ENCODE data around the gene GABARAPL1.
"Not testable (repeated sequence)": the region's sequence is repeated elsewhere in the genome, so short reads cannot be mapped to it uniquely, and the experiment has no call there.

Gene GABARAPL1

DNA sequence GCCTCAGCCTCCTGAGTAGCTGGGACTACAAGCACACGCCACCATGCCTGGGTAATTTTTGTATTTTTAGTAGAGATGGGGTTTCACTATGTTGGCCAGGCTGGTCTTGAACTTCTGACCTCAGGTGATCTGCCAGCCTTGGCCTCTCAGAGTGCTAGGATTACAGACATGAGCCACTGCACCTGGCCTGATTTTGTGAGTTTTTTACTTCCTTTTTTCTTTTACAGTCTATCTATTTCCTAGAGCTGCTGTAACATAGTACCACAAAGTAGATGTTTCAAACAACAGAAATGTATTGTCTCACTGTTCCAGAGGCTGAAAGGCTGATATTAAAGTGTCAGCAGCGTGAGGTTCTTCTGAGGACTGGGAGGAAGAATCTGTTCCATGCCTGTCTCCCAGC, 8.2 kb upstream of the GABARAPL1 start:
- not testable (repeated sequence) for DNase-seq

DNA sequence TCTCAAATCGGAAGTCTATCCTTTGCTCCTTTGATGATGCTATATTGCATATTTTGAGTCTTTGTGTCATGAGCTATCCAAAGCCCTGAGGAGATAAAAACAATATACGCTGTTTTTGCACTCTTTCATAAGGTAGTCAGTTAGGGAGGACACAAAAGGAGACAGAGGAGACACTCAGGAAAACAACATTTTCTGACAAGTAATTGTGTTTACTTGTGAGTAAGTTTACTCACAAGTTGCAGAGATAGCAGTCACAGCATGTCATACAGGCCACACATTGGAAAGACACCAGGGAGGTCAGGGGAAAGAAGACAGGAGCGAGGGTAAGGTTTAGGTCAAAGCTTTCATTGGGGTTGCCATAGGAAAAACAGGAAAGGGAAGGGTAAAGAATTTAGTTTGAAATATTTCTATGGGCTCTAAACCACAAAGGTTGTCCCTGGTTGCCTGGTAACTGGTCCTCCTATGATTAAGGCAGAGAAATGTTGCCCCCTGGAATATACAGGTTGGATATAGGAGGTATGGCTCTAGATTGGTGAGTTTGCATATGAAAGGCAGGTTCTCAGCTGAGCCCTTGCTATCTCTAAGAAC, 7.4 kb upstream of the GABARAPL1 start:
- DNase-seq, result no peak

DNA sequence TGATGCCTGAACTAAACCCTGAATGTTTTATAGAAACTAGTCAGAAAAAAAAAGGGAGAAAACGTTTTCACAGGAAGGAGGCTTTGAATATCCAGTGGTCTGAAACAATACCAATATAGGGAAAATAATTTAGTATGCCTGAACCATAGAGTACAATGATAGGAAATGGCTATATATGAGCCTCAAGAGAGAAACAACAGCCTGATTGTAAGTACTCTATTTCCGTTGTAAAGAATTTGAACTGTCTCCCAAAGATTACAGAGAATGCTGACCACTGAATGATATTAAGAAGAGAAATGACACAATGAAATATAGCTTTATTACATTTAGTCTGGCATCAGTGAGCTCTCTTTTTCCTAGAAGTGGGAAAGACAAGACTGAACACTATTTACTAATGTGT, 5.5 kb upstream of the GABARAPL1 start:
- no peak for DNase-seq

DNA sequence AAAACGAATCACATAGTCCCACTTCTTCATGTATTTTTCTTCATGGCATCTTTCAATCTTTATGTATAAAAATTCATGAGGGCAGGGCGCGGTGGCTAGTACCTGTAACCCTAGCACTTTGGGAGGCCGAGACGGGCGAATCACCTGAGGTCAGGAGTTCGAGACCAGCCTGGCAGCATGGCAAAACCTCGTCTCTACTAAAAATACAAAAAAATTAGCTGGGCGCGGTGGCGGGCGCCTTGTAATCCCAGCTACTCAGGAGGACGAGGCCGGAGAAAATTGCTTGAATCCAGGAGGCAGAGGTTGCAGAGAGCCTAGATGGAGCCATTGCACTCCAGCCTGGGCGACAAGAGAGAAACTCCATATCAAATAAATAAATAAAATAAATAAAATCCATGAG, 2.5 kb upstream of the GABARAPL1 start:
- no peak for DNase-seq

DNA sequence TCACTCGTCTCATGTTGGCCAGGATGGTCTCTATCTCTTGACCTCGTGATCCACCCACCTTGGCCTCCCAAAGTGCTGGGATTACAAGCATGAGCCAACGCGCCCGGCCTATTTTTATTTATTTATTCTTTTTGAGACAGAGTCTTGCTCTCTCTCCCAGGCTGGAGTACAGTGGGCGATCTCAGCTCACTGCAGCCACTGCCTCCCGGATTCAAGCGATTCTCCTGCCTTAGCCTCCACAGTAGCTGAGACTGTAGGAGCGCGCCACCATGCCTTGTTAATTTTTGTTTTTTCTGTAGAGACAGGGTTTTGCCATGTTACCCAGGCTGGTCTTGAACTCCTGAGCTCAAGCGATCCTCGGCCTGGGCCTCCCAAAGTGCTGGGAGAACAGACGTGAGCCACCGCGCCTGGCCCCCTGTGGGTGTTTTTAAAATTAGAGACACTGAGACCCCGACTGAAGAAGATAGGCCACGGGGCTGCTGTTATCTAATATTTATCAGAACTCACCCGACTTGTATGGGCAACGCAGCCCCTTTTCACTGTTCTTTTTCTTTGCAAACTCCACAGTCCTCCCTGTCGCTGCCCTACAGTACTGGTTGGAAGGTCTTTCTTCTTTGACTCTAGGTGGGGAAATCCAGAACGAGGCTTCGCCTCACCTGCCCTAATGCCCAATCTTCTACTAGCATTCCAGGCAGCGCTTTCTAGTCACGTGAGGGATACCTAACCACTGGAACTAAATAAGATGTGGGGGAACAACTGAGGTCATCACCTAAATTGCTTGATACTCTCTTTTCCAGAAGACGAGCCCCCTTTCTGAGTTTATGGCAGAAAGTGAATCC, 1.4 kb upstream of the GABARAPL1 start:
- no peak for DNase-seq

DNA sequence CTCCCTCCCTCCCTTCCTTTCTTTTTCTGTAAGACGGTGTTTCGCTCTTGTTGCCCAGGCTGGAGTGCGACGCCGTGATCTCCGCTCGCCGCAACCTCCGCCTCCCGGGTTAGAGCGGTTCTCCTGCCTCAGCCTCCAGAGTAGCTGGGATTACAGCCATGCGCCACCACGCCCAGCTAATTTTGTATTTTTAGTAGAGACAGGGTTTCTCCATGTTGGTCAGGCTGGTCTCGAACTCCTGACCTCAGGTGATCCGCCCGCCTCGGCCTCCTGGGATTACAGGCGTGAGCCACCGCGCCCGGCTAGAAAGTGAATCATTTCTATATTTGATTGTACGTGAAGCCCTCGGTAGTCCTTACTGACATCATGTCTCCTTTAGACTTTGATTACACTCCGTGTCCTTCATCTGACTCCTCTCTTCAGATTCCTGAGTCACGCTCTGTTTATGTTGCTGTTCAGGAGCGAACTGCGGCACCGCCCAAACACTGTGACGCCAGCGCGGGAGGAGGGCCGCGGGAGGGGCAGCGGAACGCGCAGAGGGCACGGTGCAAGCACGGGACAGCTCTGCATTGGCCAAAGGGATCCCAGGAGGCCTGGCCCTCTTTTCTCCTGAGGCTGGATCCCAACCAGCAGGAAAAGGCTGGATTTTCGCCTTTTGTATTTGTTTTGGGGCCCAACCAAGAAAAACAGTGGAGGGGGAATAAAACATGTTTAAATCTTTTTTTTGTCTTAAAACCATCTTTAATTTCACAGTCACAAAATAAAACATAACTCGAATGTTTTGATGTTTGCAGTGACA, 538 bp upstream of the GABARAPL1 start:
- DNase-seq, result peak; percentile 65

DNA sequence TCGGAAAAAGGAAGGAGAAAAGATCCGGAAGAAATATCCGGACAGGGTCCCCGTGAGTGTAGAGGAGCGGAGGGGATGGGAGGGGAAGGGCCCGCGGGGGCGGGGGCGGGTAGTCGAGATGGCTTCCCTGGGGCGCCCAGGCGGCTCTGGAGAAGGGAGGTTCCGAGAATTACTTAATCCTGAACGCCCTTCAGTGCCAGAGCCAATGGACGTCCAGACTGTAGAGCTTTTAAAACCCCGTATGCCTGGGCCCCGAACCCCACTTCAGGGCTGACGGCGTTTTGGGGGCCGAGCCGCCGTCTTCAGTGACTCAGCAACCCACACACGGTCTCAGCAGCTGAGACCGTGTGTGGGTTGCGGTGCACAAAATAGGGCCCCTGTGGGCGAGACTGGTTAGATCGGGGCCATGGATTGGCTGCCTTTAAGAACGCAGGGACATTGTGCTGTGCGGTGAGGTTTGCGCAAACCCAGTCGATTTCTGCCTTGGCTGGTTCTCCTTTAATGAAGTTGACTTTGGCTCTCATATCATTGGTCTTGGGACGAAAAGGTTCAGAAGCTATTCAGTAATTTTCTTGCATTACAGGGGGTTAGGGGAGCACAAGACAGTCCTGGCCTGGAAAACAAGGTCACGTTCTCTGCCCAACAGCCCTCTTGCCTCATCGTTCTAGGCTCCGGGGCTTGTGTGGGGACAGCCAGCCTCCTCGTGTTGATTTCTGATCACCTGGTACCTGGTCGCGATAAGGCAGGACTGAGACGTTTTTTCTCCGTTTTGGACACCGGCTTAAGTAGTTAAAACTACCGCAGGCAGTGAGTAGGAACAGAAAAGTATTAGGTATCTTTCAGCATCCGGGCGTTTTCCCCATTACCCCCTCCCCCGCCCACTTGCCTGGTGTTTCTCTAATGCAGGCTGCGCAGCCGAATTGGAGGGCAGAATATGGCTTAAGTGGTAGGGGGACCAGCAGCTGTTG, 775 bp downstream of the GABARAPL1 start:
- peak; percentile 33 for DNase-seq

DNA sequence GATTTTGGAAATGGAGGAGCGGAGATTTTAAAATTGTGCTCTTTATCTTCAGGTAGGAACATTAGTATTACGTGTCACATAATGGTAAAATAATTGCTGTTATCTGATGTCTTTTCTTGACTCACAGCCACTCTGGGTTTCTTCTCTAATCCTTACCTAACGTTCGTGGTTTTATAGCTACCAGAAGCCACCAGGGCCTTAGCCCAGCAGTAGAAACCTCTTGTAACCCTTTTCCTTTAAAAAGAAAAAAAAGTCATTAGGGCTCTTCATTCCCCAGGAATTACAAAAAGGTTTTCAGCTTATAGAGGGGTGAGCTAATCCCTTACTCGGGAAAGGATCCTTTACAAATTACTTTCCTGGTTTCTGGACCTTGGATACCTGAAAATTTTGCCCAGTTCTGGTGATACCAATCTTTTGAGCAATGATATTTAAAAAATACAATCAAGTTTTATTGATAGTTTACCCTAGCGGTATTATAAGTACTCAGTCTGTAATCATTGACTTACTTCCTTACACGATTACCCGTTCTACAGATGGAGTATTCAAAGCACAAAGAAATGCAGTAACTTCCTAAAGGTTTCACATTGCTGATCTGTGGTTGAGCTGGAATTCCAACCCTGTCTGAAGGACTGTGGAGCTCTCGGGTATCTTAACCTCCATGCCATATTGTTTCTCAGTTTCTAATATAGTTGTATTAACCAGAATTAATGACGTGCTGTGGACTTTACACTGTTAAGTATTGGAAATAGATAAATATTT, 1.6 kb downstream of the GABARAPL1 start:
- no peak for DNase-seq

DNA sequence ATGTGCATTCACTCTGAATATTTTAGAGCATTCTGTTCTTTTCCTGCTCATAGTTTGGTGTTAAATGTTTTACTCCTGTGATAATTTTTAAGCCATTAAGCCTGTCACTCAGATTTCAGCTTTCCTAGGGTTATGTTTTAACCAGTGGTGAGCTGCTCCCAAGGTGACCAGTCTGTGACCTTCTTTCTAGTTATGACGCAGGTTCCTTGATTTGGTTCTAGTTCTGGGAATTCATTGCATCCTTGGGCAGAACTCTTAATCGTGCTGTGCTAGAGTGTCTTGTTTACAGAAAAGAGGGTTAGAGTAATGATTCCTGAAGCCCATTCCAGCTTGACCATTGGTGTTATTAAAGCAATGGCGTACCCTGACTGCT, 2.2 kb downstream of the GABARAPL1 start:
- DNase-seq, result no peak

DNA sequence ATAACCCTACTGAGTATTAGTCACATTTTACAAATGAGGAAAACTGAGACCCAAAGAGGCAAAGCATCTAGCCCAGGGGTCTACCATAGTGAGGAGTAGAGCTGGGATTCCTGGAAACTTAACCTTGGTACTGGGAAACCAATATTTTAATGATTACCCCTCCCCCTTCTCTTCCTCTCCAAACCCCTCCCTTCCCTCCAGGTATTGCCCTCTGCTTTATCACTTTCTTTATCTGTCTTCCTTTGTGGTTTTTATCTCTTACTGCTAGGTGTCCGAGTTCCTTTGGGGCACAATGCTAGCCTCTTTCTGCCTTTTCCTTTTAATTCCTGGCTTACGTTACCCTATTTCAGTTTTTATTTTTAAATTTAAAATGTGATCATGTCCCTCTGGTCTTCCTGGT, 2.8 kb downstream of the GABARAPL1 start:
- DNase-seq, result no peak

DNA sequence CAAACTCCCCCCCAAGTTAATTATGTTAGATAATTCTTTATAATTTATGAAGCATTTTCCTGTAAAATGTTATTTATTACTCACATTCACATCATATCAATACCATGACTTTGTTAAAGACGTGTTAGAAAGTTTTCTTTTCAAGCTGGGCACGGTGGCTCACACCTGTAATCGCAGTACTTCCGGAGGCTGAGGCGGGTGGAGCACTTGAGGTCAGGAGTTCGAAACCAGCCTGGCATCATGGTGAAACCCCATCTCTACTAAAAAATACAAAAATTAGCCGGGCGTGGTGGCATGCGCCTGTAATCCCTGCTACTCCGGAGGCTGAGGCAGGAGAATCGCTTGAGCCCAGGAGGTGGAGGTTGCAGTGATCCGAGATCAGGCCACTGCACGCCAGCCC, 3.3 kb downstream of the GABARAPL1 start:
- not testable (repeated sequence) for DNase-seq

DNA sequence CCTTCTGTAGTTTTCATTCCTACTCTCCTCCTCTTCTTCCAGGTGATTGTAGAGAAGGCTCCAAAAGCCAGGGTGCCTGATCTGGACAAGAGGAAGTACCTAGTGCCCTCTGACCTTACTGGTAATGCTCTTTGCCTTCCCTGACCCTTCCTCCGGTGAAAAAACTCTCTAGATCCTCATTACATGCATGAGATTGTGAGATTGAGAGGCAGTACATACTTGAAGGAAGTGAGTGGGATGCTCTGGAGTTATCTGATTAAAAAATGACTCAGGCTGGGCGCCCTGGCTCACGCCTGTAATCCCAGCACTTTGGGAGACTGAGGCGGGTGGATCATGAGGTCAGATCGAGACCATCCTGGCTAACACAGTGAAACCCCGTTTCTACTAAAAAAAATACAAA, 5.3 kb downstream of the GABARAPL1 start:
- DNase-seq, result no peak

DNA sequence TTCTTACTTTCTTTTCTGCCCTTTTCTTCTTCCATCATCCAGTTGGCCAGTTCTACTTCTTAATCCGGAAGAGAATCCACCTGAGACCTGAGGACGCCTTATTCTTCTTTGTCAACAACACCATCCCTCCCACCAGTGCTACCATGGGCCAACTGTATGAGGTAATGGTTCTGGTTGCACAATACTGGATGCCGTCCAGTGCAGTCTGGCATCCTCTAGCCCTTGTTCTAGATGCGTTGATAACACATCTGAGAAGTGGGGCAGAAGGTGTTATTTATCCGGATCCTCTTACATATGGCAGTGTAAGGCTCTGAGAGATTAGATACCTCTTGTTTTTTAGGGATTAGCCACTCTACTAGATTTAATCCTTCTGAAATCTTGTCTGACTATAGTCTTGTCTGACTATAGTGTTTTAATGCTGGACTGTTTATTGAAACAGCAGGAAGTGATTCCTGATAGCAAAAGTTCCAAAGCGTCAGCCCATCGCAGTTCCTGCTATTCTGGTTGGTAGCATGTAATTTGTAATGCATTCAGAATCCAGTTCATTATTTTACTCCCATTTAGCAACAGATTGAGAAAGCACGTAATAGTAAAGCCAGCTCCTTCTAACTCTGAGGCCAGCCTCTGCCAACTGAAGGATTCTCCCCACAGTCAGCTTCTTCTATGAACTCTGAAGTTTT, 7.9 kb downstream of the GABARAPL1 start:
- no peak for DNase-seq

DNA sequence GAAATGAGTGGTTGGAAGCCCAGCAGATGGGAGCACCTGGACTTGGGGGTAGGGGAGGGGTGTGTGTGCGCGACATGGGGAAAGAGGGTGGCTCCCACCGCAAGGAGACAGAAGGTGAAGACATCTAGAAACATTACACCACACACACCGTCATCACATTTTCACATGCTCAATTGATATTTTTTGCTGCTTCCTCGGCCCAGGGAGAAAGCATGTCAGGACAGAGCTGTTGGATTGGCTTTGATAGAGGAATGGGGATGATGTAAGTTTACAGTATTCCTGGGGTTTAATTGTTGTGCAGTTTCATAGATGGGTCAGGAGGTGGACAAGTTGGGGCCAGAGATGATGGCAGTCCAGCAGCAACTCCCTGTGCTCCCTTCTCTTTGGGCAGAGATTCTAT, 9.2 kb downstream of the GABARAPL1 start:
- DNase-seq, result no peak

DNA sequence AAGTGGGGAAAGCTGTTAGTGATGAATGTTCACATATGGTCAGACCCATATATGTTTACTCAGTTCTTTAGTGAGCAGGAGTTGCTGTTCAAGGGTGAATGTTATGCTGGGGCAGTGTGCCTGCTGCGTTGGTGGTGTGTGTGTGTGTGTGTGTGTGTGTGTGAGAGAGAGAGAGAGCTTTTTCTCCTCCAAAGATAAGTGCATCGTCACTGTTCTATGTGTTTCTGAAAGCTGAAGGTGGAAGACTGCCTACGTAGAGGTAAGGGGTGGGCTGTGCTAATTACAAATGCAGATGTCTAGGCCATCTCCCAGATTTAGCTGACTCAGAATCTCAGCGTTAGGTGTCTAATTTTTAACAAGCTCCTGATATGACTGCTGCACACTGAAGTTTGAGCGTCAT, 10.5 kb downstream of the GABARAPL1 start:
- no peak for DNase-seq

DNA sequence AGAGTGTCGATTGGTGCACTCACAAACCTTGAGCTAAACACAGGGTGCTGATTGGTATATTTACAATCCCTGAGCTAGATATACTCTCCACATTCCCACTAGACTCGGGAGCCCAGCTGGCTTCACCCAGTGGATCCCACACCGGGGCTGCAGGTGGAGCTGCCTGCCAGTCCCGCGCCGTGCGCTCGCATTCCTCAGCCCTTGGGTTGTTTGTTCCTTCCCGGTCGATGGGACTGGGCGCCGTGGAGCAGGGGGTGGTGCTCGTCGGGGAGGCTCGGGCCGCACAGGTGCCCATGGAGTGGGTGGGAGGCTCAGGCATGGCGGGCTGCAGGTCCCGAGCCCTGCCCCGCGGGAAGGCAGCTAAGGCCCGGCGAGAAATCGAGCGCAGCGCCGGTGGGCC, 12.7 kb downstream of the GABARAPL1 start:
- not testable (repeated sequence) for DNase-seq

DNA sequence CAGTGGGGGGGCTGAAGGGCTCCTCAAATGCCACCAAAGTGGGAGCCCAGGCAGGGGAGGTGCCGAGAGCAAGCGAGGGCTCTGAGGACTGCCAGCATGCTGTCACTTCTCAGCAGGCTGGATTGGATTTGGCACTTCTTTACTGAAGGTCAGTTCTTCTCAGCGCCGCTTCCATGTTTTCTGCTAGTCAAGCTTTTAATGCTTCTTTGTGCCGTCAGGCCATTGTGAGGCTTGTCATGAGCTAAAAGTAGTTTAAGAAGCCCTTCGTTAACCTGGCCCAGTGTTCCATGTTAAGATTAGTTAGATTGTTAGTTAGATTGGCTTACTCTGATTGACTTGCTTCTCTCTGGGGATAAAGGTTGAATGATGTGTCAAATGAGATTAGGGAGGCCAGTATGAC, 13.4 kb downstream of the GABARAPL1 start:
- no peak for DNase-seq

DNA sequence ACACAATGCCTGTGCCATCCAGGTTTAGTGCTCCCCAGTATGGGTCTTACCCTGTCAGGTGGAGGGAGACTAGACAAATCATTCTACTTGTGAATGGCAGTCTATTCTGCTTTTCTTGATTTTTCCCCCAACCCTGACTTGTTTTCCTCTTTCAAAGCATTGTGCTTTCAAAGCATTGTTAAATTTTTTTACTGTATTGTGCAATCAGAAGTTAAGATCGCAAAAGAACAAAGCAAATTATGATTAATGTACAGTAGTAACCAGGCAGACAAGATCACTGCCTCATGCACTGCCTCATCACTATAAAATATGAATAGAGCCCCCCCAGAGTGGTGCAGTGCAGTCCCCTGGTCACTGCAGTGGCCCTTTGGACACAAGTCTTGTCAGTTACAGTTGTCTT, 14.1 kb downstream of the GABARAPL1 start:
- DNase-seq, result no peak

DNA sequence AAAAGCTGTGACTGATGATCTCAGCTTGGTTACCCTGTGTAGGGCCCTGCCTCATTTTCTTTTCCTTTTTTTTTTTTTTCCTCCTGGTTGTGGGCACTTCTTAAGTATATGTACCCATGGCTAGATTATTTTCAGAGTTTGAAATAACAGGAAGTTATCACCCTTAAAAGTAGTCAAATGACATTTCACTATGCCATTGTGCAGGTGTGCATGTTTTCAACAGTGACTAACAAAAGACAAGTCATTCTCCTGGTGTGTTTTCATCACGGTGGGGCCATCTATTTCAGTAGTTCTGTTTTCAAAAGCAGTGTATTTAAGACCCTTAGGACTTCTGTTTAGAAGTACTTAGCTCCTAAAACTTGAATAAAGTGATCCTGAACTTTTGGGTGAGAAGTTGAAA, 15.0 kb downstream of the GABARAPL1 start:
- no peak for DNase-seq

DNA sequence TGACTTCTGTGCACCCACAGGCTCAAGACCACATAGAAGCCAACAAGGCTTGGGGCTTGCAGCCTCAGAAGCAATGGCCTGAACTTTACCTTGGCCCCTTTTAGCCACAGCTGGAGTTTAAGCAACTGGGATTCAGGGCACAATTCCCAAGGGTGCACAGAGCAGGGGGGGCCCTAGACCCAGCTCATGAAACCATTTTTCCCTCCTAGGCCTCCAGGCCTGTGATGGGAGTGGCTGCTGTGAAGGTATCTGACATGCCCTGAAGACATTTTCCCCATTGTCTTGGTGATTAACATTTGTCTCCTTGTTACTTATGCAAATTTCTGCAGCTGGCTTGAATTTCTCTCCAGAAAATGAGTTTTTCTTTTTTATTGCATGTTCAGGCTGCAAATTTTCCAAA, 21.9 kb downstream of the GABARAPL1 start:
- DNase-seq, result no peak
